IMR-90 (cell line): ENCODE results near the gene PPDPF. TPM values are rescaled to one million over a fixed set of nuclear protein-coding genes. Genes with fewer than 3 reads are reported as not detected.

Experiments used
- ATAC-seq: fragments of 200-7000 bp; cut with Tn5 transposase; 2 replicates; pipeline ENCODE4 v1.9.1; 2020; ENCODE audit warnings: low read depth, mild to moderate bottlenecking, moderate library complexity
- BruUV-seq: library from RNA; stranded (reverse); fragments of 400-500 nt; replicated peaks from 2 replicates; lab custom pipeline; 2021; lab: Mats Ljungman, UMichigan
- CTCF ChIA-PET: fragments of 300-600 bp; formaldehyde crosslinking; extraction: SDS; loops from one replicate; lab custom pipeline; 2021; ENCODE audit warnings: antibody characterized with exemption; lab: Yijun Ruan, JAX
- POLR2A ChIA-PET: fragments of 300-600 bp; sonication (Branson Sonifier 250); formaldehyde crosslinking; loops from one replicate; lab custom pipeline; 2022; ENCODE audit warnings: antibody characterized with exemption; ENCODE audit not compliant: unreplicated experiment; lab: Charles Lee
- DNase-seq: peaks from one replicate; pipeline ENCODE4 v3.0.0; 2013
- H2AFZ ChIP-seq: replicated peaks from 2 replicates; pipeline ENCODE3; 2013; ENCODE audit warnings: low read length, mild to moderate bottlenecking; ENCODE audit not compliant: poor library complexity
- H2AK5ac ChIP-seq: 2 replicates; pipeline ENCODE4 v1.6.1; 2013; ENCODE audit warnings: low read depth, low read length, inconsistent platforms
- H2AK9ac ChIP-seq: replicated peaks from 2 replicates; pipeline ENCODE3; 2013; ENCODE audit warnings: mild to moderate bottlenecking, low read depth, low read length, moderate library complexity; ENCODE audit not compliant: poor library complexity
- H2BK120ac ChIP-seq: 2 replicates; pipeline ENCODE4 v1.6.1; 2013; ENCODE audit warnings: low read depth, low read length, inconsistent platforms
- H2BK15ac ChIP-seq: 3 replicates; pipeline ENCODE4 v1.6.1; 2013; ENCODE audit warnings: low read depth, low read length, inconsistent platforms
- H2BK20ac ChIP-seq: 2 replicates; pipeline ENCODE4 v1.6.1; 2013; ENCODE audit warnings: low read depth, mild to moderate bottlenecking, inconsistent platforms, low read length, moderate library complexity
- H2BK5ac ChIP-seq: 2 replicates; pipeline ENCODE4 v1.6.1; 2013; ENCODE audit warnings: mild to moderate bottlenecking, low read depth, low read length, inconsistent platforms; ENCODE audit not compliant: poor library complexity, severe bottlenecking
- H3K14ac ChIP-seq: replicated peaks from 2 replicates; pipeline ENCODE4 v1.6.1; 2013; ENCODE audit warnings: low read depth, low read length, inconsistent platforms
- H3K18ac ChIP-seq: 2 replicates; pipeline ENCODE4 v1.6.1; 2013; ENCODE audit warnings: low read depth, low read length, control low read depth
- H3K23ac ChIP-seq: 2 replicates; pipeline ENCODE4 v1.6.1; 2013; ENCODE audit warnings: low read depth, low read length, inconsistent platforms
- H3K27ac ChIP-seq: 2 replicates; pipeline ENCODE4 v1.5.1; 2013; ENCODE audit warnings: mild to moderate bottlenecking, control low read depth, low read length; ENCODE audit not compliant: insufficient read depth
- H3K27me3 ChIP-seq: 2 replicates; pipeline ENCODE4 v1.6.1; 2013; ENCODE audit warnings: low read length; ENCODE audit not compliant: control insufficient read depth, insufficient read depth
- H3K36me3 ChIP-seq: 2 replicates; pipeline ENCODE4 v1.6.1; 2013; ENCODE audit warnings: low read length, mixed read lengths; ENCODE audit not compliant: control insufficient read depth, insufficient read depth
- H3K4ac ChIP-seq: 2 replicates; pipeline ENCODE4 v1.6.1; 2013; ENCODE audit warnings: low read depth, low read length, inconsistent platforms
- H3K4me1 ChIP-seq: 2 replicates; pipeline ENCODE4 v1.6.1; 2013; ENCODE audit warnings: low read length, mixed read lengths; ENCODE audit not compliant: control insufficient read depth, insufficient read depth
- H3K4me2 ChIP-seq: 2 replicates; pipeline ENCODE4 v1.6.1; 2013; ENCODE audit warnings: low read depth, mild to moderate bottlenecking, control low read depth, low read length, moderate library complexity
- H3K4me3 ChIP-seq: 2 replicates; pipeline ENCODE4 v1.5.1; 2013; ENCODE audit warnings: low read depth, mild to moderate bottlenecking, control low read depth, low read length, moderate library complexity; ENCODE audit not compliant: insufficient read depth
- H3K56ac ChIP-seq: 2 replicates; pipeline ENCODE4 v1.6.1; 2013; ENCODE audit warnings: low read length, inconsistent platforms; ENCODE audit not compliant: insufficient read depth; ENCODE audit errors: extremely low read depth
- H3K79me1 ChIP-seq, 2 experiments: 2 replicates each; pipeline ENCODE4 v1.6.1; 2013; ENCODE audit warnings: low read length in 2 of 2, inconsistent platforms in 1 of 2, low read depth in 1 of 2
- H3K9ac ChIP-seq: 2 replicates; pipeline ENCODE4 v1.6.1; 2013; ENCODE audit warnings: low read depth, low read length, control low read depth
- H3K9me1 ChIP-seq: 2 replicates; pipeline ENCODE4 v1.6.1; 2013; ENCODE audit warnings: low read length, inconsistent platforms; ENCODE audit not compliant: insufficient read depth
- H3K9me3 ChIP-seq: 2 replicates; pipeline ENCODE4 v1.6.1; 2013; ENCODE audit warnings: low read length; ENCODE audit not compliant: control insufficient read depth, insufficient read depth
- H4K20me1 ChIP-seq: 2 replicates; pipeline ENCODE4 v1.6.1; 2013; ENCODE audit warnings: low read length, inconsistent platforms; ENCODE audit not compliant: insufficient read depth
- H4K5ac ChIP-seq: 2 replicates; pipeline ENCODE4 v1.6.1; 2013; ENCODE audit warnings: mild to moderate bottlenecking, low read depth, low read length, control low read depth
- H4K8ac ChIP-seq, 2 experiments: 2 replicates each; pipeline ENCODE4 v1.6.1; 2013; ENCODE audit warnings: low read depth in 2 of 2, low read length in 2 of 2, control low read depth in 1 of 2, inconsistent platforms in 1 of 2
- H4K91ac ChIP-seq: 2 replicates; pipeline ENCODE4 v1.6.1; 2013; ENCODE audit warnings: low read depth, low read length, inconsistent platforms; ENCODE audit not compliant: insufficient read depth
- BHLHE40 ChIP-seq: fragments of 150-350 bp; IDR thresholded peaks from 2 replicates; pipeline ENCODE4 v1.6.1; 2016; ENCODE audit warnings: mild to moderate bottlenecking, low read depth, low read length
- CEBPB ChIP-seq: IDR thresholded peaks from 2 replicates; pipeline ENCODE4 v1.6.1; 2012; ENCODE audit warnings: low read depth, low read length, improper control_type of control experiment
- CHD1 ChIP-seq: IDR thresholded peaks from 2 replicates; pipeline ENCODE4 v1.6.1; 2012; ENCODE audit warnings: low read depth, low read length, improper control_type of control experiment
- FOS ChIP-seq: fragments of 150-350 bp; IDR thresholded peaks from 2 replicates; pipeline ENCODE4 v1.6.1; 2016; ENCODE audit warnings: low read depth, low read length
- MAFK ChIP-seq: IDR thresholded peaks from 2 replicates; pipeline ENCODE4 v1.6.1; 2012; ENCODE audit warnings: low read depth, low read length, improper control_type of control experiment
- MAZ ChIP-seq: IDR thresholded peaks from 2 replicates; pipeline ENCODE4 v1.6.1; 2012; ENCODE audit warnings: low read depth, mild to moderate bottlenecking, low read length, improper control_type of control experiment, moderate library complexity, borderline replicate concordance
- MXI1 ChIP-seq: IDR thresholded peaks from 2 replicates; pipeline ENCODE4 v1.6.1; 2012; ENCODE audit warnings: low read depth, mild to moderate bottlenecking, low read length, moderate library complexity, borderline replicate concordance
- NFE2L2 ChIP-seq: fragments of 150-350 bp; IDR thresholded peaks from 2 replicates; pipeline ENCODE4 v1.6.1; 2016; ENCODE audit warnings: low read depth, mild to moderate bottlenecking, low read length
- POLR2A ChIP-seq: IDR thresholded peaks from 2 replicates; pipeline ENCODE4 v1.6.1; 2012; ENCODE audit warnings: mild to moderate bottlenecking, low read depth, low read length
- RAD21 ChIP-seq: IDR thresholded peaks from 2 replicates; pipeline ENCODE4 v1.6.1; 2012; ENCODE audit warnings: low read length, improper control_type of control experiment
- RCOR1 ChIP-seq: IDR thresholded peaks from 2 replicates; pipeline ENCODE4 v1.6.1; 2012; ENCODE audit warnings: mild to moderate bottlenecking, low read length, improper control_type of control experiment; ENCODE audit not compliant: insufficient replicate concordance
- RFX5 ChIP-seq: IDR thresholded peaks from 2 replicates; pipeline ENCODE4 v1.8.0; 2012; ENCODE audit warnings: low read depth, mild to moderate bottlenecking, low read length, moderate library complexity
- SMC3 ChIP-seq: fragments of 150-350 bp; IDR thresholded peaks from 2 replicates; pipeline ENCODE4 v1.6.1; 2016; ENCODE audit warnings: low read depth, mild to moderate bottlenecking, antibody characterized with exemption, low read length, moderate library complexity
- WGBS, 2 experiments: methylation state at CpG; one replicate each; pipeline versions ENCODE4 v1.1.5 to v1.1.7; 2013; ENCODE audit warnings: missing lambda C conversion rate in 2 of 2; ENCODE audit not compliant: insufficient read length in 1 of 2; ENCODE audit errors: extremely low coverage in 2 of 2; 5-methylcytosine and 5-hydroxymethylcytosine counted together
- dilution Hi-C: fragments of 300-500 bp; cut with HindIII; formaldehyde crosslinking; loops from one replicate; pipeline ENCODE4 v1.14.3; 2018; ENCODE audit warnings: low sequenced_read_pairs; ENCODE audit not compliant: unreplicated experiment
- in situ Hi-C: fragments of 300-500 bp; cut with MboI; formaldehyde crosslinking; loops from 3 replicates; pipeline ENCODE4 v1.14.3; 2019; ENCODE audit warnings: low sequenced_read_pairs, inconsistent platforms, mixed read lengths
- intact Hi-C: fragments of 100-400 bp; cut with micrococcal nuclease; formaldehyde crosslinking; loops from 2 replicates; pipeline ENCODE4 v1.10.0; 2022
- polyA plus RNA-seq, 3 experiments: library from polyadenylated mRNA; depleted of rRNA; stranded (reverse); fragments of >200 nt; gene quantifications; 2 replicates each; pipeline ENCODE4 v1.2.3, GENCODE V29; 2012; ENCODE audit warnings: low replicate concordance in 1 of 3
- total RNA-seq: library from RNA; depleted of rRNA; stranded (reverse); fragments of >200 nt; gene quantifications from 2 replicates; pipeline ENCODE4 v1.2.3, GENCODE V29; 2012
- TF ChIP-seq, protein P1 (sequence below): fragments of 150-350 bp; IDR thresholded peaks from 2 replicates; pipeline ENCODE4 v1.6.1; 2017; ENCODE audit warnings: mild to moderate bottlenecking, antibody characterized with exemption, low read length, low read depth
- TF ChIP-seq, protein P2 (sequence below): fragments of 150-350 bp; IDR thresholded peaks from 2 replicates; pipeline ENCODE4 v1.6.1; 2016; ENCODE audit warnings: low read depth, mild to moderate bottlenecking, low read length, moderate library complexity, borderline replicate concordance
- TF ChIP-seq, protein P3 (sequence below): conservative IDR thresholded peaks from 2 replicates; pipeline ENCODE4 v1.5.1; 2012; ENCODE audit warnings: mild to moderate bottlenecking, low read depth, low read length, improper control_type of control experiment

The PPDPF gene
- total and polyA plus RNA-seq, 2 of the 4 experiments (the other 2 are of a cell fraction), result 12.9 to 171 TPM

DNA sequence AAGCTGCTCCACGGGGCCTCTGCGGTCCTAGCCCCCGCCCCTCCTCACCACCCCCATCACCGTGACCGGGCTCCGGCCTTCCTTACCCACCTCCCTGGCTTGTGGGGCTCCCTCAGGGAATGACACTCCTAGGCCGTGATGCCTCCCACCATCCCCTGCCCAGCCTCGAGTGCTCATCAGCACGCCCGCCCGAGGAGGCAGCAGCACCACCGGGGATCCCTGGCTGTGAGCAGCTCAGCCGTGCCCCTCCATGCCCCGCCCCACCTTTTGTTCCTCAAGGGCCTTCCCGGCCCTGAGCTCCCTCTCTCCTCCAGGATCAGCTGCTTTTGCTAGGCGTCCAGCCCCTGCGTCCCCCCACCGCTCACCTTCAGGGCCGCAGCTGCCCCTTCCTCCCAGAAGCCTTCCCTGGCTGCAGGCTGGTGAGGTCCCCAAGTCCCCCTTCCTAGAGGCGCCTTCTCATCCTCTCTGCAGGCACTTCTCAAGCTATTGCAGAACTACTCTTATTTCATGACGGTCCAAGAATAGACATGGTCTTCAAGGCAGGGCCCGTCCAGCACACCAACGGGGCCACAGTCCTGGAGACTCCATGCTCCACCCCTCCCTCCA is 36.4 kb downstream of the PPDPF start:
- Histone ChIP-seq H3K4me3 (no peak overlapping the region), H3K4ac (no peak overlapping the region), H3K4me1 (peaks cover 5% of the 10 kb centered on the region; the same call in 1 of the 2 replicates), H3K27ac (no peak overlapping the region), H3K14ac (no peak overlapping the region), H3K79me1 (no peaks in the 10 kb centered on the region), H3K18ac (no peak overlapping the region), H4K5ac (no peak overlapping the region), H2BK5ac (no peak overlapping the region), H3K36me3 (peaks cover 22% of the 10 kb centered on the region), H3K9ac (no peak overlapping the region), H3K27me3 (no peaks in the 10 kb centered on the region), H2AK5ac (no peak overlapping the region), H3K4me2 (no peak overlapping the region), H3K23ac (no peak overlapping the region), H3K9me1 (no peaks in the 10 kb centered on the region), H4K91ac (no peak overlapping the region), H4K20me1 (no peaks in the 10 kb centered on the region; the same call in 1 of the 2 replicates), H2BK15ac (no peak overlapping the region), H3K9me3 (no peaks in the 10 kb centered on the region), H2BK120ac (no peak overlapping the region), H3K56ac (no peak overlapping the region), H2BK20ac (no peak overlapping the region), H4K8ac (no peak overlapping the region), H2AK9ac (peak overlapping the region; percentile 82), H2AFZ (no peak overlapping the region)
- no TSS peak for BruUV-seq
- intact Hi-C loops (no loop called here), in situ Hi-C loops (no loop called here), dilution Hi-C loops (no loop called here)
- TF ChIP-seq SMC3, result no peak
- TF ChIP-seq, protein P1, sequence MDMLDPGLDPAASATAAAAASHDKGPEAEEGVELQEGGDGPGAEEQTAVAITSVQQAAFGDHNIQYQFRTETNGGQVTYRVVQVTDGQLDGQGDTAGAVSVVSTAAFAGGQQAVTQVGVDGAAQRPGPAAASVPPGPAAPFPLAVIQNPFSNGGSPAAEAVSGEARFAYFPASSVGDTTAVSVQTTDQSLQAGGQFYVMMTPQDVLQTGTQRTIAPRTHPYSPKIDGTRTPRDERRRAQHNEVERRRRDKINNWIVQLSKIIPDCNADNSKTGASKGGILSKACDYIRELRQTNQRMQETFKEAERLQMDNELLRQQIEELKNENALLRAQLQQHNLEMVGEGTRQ, result no peak
- TF ChIP-seq, protein P2, sequence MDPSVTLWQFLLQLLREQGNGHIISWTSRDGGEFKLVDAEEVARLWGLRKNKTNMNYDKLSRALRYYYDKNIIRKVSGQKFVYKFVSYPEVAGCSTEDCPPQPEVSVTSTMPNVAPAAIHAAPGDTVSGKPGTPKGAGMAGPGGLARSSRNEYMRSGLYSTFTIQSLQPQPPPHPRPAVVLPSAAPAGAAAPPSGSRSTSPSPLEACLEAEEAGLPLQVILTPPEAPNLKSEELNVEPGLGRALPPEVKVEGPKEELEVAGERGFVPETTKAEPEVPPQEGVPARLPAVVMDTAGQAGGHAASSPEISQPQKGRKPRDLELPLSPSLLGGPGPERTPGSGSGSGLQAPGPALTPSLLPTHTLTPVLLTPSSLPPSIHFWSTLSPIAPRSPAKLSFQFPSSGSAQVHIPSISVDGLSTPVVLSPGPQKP, result no peak
- TF ChIP-seq NFE2L2, result no peak
- TF ChIP-seq FOS, result no peak
- TF ChIP-seq BHLHE40, result no peak
- no peak for TF ChIP-seq RCOR1
- TF ChIP-seq CEBPB, result no peak
- no peak for TF ChIP-seq MXI1
- no peak for TF ChIP-seq RAD21
- no peak for TF ChIP-seq CHD1
- no peak for TF ChIP-seq RFX5
- TF ChIP-seq POLR2A, result no peak
- TF ChIP-seq, protein P3, sequence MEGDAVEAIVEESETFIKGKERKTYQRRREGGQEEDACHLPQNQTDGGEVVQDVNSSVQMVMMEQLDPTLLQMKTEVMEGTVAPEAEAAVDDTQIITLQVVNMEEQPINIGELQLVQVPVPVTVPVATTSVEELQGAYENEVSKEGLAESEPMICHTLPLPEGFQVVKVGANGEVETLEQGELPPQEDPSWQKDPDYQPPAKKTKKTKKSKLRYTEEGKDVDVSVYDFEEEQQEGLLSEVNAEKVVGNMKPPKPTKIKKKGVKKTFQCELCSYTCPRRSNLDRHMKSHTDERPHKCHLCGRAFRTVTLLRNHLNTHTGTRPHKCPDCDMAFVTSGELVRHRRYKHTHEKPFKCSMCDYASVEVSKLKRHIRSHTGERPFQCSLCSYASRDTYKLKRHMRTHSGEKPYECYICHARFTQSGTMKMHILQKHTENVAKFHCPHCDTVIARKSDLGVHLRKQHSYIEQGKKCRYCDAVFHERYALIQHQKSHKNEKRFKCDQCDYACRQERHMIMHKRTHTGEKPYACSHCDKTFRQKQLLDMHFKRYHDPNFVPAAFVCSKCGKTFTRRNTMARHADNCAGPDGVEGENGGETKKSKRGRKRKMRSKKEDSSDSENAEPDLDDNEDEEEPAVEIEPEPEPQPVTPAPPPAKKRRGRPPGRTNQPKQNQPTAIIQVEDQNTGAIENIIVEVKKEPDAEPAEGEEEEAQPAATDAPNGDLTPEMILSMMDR, result no peak
- no peak for TF ChIP-seq MAZ
- no peak for TF ChIP-seq MAFK
- WGBS, 2 experiments, result 60% methylated on average over 15 of the region's 23 CpGs; no CpG with 5 or more reads in 1 of the 2 experiments
- CTCF ChIA-PET, result no interaction called here
- ATAC-seq, result no peak
- no peak for DNase-seq
- POLR2A ChIA-PET, result no interaction called here
